IPS-20b (cell line): Measurements from ENCODE around the gene UBAC1.
"Not testable (repeated sequence)": the region's sequence is repeated elsewhere in the genome, so short reads cannot be mapped to it uniquely, and the experiment has no call there.

Source experiments
- H3K27ac ChIP-seq: one replicate; pipeline ENCODE4 v1.5.1; 2013; ENCODE audit warnings: low read length
- H3K27me3 ChIP-seq: 2 replicates; pipeline ENCODE4 v1.6.1; 2013; ENCODE audit warnings: mild to moderate bottlenecking, low read length, inconsistent platforms; ENCODE audit not compliant: insufficient read depth
- H3K36me3 ChIP-seq: 2 replicates; pipeline ENCODE4 v1.6.1; 2013; ENCODE audit warnings: low read depth, mild to moderate bottlenecking, inconsistent platforms, low read length, moderate library complexity; ENCODE audit not compliant: insufficient read depth
- H3K4me1 ChIP-seq: 2 replicates; pipeline ENCODE4 v1.6.1; 2013; ENCODE audit warnings: mild to moderate bottlenecking, control low read depth, inconsistent platforms, low read length, moderate library complexity; ENCODE audit not compliant: insufficient read depth
- H3K4me3 ChIP-seq: 2 replicates; pipeline ENCODE4 v1.5.1; 2013; ENCODE audit warnings: mild to moderate bottlenecking, low read length, inconsistent platforms
- H3K9ac ChIP-seq: 2 replicates; pipeline ENCODE4 v1.6.1; 2013; ENCODE audit warnings: low read depth, mild to moderate bottlenecking, inconsistent platforms, low read length, moderate library complexity
- H3K9me3 ChIP-seq: 2 replicates; pipeline ENCODE4 v1.6.1; 2013; ENCODE audit warnings: mild to moderate bottlenecking, low read depth, low read length, inconsistent platforms; ENCODE audit not compliant: insufficient read depth

Gene UBAC1

GRCh38 chr9:135951310-135951709 is 9.9 kb downstream of the UBAC1 start:
- H3K36me3 ChIP-seq = peaks cover 55% of the 10 kb centered on the region
- not testable (repeated sequence) for H3K9me3 ChIP-seq, H3K27ac ChIP-seq, H3K4me3 ChIP-seq, H3K27me3 ChIP-seq, H3K4me1 ChIP-seq, H3K9ac ChIP-seq

- not testable (repeated sequence) for H3K4me3 ChIP-seq, H3K9ac ChIP-seq, H3K27me3 ChIP-seq, H3K4me1 ChIP-seq, H3K9me3 ChIP-seq, H3K27ac ChIP-seq
- peaks cover 60% of the 10 kb centered on the region for H3K36me3 ChIP-seq
Measured at GRCh38 chr9:135950841-135951240, 10.3 kb downstream of the UBAC1 start.

GRCh38 chr9:135950135-135950682 is 11.0 kb downstream of the UBAC1 start:
- Histone ChIP-seq H3K27me3 (no peaks in the 10 kb centered on the region), H3K9me3 (no peaks in the 10 kb centered on the region), H3K9ac (no peak overlapping the region), H3K36me3 (peaks cover 66% of the 10 kb centered on the region), H3K27ac (no peak overlapping the region), H3K4me3 (no peak overlapping the region), H3K4me1 (no peaks in the 10 kb centered on the region)

- Histone ChIP-seq H3K9ac (no peak overlapping the region), H3K9me3 (no peaks in the 10 kb centered on the region), H3K27me3 (no peaks in the 10 kb centered on the region), H3K36me3 (peaks cover 68% of the 10 kb centered on the region), H3K27ac (no peak overlapping the region), H3K4me3 (no peak overlapping the region), H3K4me1 (no peaks in the 10 kb centered on the region)
Measured at GRCh38 chr9:135949501-135950134, 11.6 kb downstream of the UBAC1 start.

- Histone ChIP-seq H3K36me3 (peaks cover 69% of the 10 kb centered on the region), H3K9ac (no peak overlapping the region)
Measured at GRCh38 chr9:135948968-135949367, 12.2 kb downstream of the UBAC1 start.

GRCh38 chr9:135948446-135948845 is 12.7 kb downstream of the UBAC1 start:
- Histone ChIP-seq H3K4me1 (no peaks in the 10 kb centered on the region), H3K36me3 (peaks cover 71% of the 10 kb centered on the region), H3K27ac (no peak overlapping the region), H3K27me3 (no peaks in the 10 kb centered on the region), H3K9ac (no peak overlapping the region), H3K9me3 (no peaks in the 10 kb centered on the region), H3K4me3 (no peak overlapping the region)

More at GRCh38 chr9:135948968-135949367, 12.2 kb downstream of the UBAC1 start:
- Histone ChIP-seq H3K4me3 (no peak overlapping the region), H3K27ac (no peak overlapping the region), H3K27me3 (no peaks in the 10 kb centered on the region), H3K4me1 (no peaks in the 10 kb centered on the region), H3K9me3 (no peaks in the 10 kb centered on the region)

GRCh38 chr9:135947582-135947981 is 13.6 kb downstream of the UBAC1 start:
- H3K27ac ChIP-seq = no peak overlapping the region
- H3K4me1 ChIP-seq = no peaks in the 10 kb centered on the region
- H3K27me3 ChIP-seq = no peaks in the 10 kb centered on the region
- H3K4me3 ChIP-seq = no peak overlapping the region
- peaks cover 70% of the 10 kb centered on the region for H3K36me3 ChIP-seq
- H3K9ac ChIP-seq = no peak overlapping the region
- H3K9me3 ChIP-seq = no peaks in the 10 kb centered on the region

GRCh38 chr9:135947105-135947504 is 14.1 kb downstream of the UBAC1 start:
- H3K36me3 ChIP-seq = peaks cover 69% of the 10 kb centered on the region
- H3K4me3 ChIP-seq, H3K4me1 ChIP-seq, H3K27me3 ChIP-seq, H3K9ac ChIP-seq, H3K9me3 ChIP-seq, H3K27ac ChIP-seq: not testable (repeated sequence)

- no peaks in the 10 kb centered on the region for H3K9me3 ChIP-seq
- H3K9ac ChIP-seq = no peak overlapping the region
- no peak overlapping the region for H3K27ac ChIP-seq
- no peak overlapping the region for H3K4me3 ChIP-seq
- peaks cover 72% of the 10 kb centered on the region for H3K36me3 ChIP-seq
- H3K27me3 ChIP-seq = no peaks in the 10 kb centered on the region
- no peaks in the 10 kb centered on the region for H3K4me1 ChIP-seq
Measured at GRCh38 chr9:135946392-135946994, 14.7 kb downstream of the UBAC1 start.

GRCh38 chr9:135945969-135946368 is 15.2 kb downstream of the UBAC1 start:
- H3K27me3 ChIP-seq = no peaks in the 10 kb centered on the region
- H3K36me3 ChIP-seq = peaks cover 72% of the 10 kb centered on the region
- no peaks in the 10 kb centered on the region for H3K9me3 ChIP-seq
- no peak overlapping the region for H3K27ac ChIP-seq
- no peak overlapping the region for H3K4me3 ChIP-seq
- no peak overlapping the region for H3K9ac ChIP-seq
- no peaks in the 10 kb centered on the region for H3K4me1 ChIP-seq

- no peak overlapping the region for H3K4me3 ChIP-seq
- H3K9me3 ChIP-seq = no peaks in the 10 kb centered on the region
- H3K27ac ChIP-seq = no peak overlapping the region
- peaks cover 71% of the 10 kb centered on the region for H3K36me3 ChIP-seq
- H3K27me3 ChIP-seq = no peaks in the 10 kb centered on the region
- no peaks in the 10 kb centered on the region for H3K4me1 ChIP-seq
- no peak overlapping the region for H3K9ac ChIP-seq
Measured at GRCh38 chr9:135944444-135945252, 16.5 kb downstream of the UBAC1 start.

GRCh38 chr9:135943604-135944003 is 17.6 kb downstream of the UBAC1 start:
- H3K36me3 ChIP-seq = peaks cover 78% of the 10 kb centered on the region
- not testable (repeated sequence) for H3K9me3 ChIP-seq, H3K27ac ChIP-seq, H3K9ac ChIP-seq, H3K4me1 ChIP-seq, H3K27me3 ChIP-seq, H3K4me3 ChIP-seq
